Fibroblast of skin of right quadriceps (primary cell): ENCODE measurements around the gene GALNT9.

ENCODE experiments used
- DNase-seq: peaks from one replicate; pipeline ENCODE4 v3.0.0-alpha.2; 2013

GALNT9 gene

DNA sequence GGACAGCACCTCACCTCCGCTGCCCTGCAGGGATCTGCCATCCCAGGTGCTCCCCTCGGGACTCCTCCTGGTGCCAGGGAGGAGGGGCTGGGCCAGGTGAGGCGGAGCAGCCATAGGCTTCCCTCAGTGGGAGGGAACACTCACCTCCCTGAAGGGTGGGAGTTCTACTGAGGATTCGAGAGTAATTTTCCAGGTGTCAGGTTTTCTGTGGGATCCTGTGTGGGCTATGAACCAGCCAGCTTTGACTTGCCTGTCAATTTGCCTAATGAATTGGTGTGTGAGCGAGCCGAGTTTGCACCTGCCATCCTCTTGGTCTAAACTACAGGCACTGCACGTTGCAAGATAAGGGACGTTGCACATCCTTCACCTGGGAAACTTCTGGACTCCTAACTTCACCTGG lies 134.8 kb downstream of the GALNT9 start:
- no peak for DNase-seq

DNA sequence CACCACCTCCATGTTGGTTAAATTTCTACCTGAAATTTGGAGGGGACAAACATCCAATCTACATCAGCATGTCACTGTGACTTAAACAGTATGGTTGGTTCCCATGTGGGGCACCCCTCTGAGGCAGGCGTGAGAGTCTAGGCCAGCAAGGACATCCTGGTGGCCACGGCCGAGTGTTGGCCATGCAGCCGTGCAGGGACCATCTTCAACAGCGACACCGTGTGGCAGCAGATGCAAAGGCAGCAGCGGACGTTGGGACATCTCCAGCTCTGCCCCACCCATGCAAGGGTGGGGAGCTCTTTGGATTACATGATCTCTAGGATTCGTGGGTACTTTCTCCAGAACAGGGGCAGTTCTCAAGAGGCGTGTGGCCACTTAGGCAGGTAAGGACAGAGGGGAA lies 135.3 kb downstream of the GALNT9 start:
- no peak for DNase-seq

DNA sequence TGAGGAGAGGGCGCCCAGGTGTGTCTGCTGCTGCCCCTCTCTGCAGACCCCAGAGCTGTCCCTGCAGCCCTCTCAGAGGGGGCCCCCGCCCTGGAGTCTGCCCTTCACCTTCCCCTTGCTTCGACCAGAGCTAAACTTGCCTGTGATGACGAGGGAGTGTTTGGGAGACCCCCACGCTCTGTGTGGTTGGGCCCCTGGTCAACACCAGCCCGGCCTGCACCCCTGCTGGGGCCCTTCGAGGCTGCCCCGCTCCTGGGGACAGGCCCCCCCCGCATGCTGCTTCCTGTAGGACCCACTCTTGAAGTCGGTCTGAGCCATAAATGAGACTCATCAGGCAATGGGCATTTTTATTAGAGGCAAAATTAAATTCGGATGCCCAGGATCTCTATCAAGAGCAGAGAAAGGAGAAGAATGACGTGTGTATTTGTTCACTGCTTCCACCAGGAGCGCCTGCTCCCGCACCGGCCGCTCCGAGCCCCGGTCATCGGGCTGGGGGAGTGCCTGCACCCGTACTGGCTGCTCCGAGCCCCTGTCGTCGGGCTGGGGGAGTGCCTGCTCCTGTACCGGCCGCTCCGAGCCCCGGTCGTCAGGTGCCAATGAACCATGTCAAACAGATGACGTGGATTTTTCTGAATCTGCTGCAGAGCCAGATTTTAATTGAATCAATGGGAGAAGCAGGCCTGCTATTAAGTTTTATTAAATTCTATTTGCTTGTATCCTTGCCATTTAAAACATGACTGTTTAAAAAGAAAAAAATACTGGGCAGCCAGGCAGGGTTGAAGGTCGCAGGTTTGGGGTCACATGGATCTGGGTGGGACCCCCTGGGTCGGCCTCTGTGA lies 137.5 kb downstream of the GALNT9 start:
- DNase-seq, result no peak

DNA sequence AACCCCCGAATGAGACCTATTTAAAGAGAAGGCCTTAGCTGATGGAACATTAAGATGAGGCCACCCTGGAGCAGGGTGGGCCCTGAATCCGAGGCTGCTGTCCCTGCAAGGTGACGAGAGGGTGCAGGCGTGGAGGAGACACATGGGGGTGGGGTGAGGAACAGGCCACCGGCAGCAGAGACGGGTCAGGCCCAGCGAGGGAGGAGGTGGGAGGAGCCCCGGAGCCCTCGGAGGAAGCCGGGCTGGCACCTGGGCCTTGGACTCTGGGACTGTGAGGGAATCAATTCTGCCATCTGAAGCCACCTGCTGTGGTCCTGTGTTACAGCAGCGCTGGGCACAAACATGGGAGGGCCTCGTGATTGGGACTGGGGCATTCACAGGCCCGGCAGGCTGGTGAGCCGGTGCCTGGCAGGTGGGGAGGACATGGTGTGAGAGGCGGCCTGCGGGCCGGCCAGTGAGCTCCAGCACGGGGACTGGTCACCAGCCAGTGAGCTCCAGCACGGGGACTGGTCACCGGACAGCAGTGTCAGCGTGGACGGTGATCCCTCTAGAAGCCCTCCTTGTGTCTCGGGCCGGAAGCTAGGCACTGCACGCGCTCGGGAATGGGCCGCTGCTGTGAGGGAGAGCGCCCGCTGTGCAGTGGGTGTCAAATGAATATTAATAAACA lies 138.4 kb downstream of the GALNT9 start:
- DNase-seq, result no peak

DNA sequence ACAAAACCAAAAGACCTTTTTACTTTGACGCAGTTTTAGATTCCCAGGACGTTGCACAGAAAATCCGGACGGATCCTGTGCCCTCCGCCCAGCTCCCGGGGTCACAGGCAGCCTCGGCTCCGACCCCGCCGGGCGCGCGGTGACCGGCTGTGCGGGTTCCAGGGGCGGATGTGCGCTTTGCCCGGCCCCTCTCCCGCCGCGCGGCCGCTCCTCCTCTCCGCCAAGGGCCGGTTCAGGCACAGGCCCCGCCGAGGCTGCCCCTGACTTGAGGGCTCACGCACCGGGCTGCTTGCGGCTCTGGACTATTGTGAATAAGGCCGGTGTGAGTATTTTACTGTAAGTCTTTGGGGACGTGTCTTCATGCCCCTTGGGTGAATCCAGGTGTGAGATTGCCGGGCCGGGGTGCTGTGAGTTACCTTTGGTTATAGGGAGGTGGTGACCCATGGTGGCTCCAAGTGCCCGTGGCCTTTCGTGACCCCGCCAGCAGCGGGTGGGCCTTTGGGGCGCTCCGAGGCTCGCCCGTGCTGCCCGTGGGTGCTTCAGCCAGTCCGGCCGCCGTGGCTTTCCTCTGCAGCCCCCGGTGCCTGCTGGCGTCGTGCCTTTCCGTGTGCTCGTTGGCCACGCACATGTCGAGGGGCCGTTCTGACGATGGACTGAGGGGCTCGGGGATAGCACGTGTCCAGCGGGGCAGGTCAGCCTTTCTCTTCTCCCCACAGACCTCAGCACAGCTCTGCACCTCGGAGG lies 139.2 kb downstream of the GALNT9 start:
- DNase-seq, result no peak

DNA sequence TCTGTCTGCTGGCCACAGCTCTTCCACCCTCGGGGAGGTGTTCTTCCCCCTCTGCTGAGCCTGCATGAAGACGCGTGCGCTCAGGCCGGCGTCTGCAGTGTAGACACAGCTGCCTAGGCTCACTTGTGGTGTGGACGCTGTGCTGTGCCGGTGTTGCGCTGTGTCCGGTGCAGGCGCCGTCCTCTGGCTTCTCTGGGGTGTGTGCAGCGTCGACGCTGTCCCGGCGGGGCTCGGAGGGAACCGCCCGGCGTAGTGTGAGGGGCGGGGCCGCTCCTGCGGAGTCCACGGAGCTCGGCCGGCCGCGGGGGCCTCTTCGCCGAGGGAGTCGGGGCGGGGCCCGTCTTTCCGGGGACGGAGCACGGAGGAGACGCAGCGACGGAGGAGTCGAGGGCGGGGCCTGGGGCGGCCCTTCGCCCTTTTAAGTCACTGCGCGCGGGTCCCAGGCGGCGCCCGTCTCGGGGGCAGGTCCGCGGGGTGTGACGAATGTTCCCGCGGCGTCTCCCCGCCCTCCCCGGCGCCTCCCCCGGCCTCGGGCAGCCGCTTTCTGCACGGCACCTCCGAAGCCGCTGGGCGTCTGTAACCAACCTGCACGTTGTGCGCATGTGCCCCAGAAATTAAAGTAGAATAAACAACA lies 139.9 kb downstream of the GALNT9 start:
- DNase-seq, result peak; percentile 82

DNA sequence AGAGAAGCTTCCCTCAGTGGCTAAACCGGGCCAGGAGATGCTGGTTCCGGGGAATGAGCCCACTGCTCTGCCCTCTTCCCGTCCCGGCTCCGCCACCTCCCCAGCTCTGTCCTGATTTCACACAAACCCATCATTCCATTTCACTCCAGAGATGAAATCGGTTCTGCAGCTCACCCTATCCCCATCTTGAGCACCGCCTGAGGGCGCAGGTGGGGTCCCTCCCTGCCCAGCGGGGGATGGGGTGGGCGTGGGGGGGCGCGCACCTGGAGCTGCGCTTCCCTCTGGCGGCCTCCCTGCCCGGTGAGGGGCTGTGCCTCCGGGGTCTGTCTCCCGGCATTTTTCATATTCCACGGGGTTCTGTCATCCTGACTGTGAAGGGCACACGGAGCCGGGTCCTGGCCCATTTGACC lies 140.5 kb downstream of the GALNT9 start:
- no peak for DNase-seq

DNA sequence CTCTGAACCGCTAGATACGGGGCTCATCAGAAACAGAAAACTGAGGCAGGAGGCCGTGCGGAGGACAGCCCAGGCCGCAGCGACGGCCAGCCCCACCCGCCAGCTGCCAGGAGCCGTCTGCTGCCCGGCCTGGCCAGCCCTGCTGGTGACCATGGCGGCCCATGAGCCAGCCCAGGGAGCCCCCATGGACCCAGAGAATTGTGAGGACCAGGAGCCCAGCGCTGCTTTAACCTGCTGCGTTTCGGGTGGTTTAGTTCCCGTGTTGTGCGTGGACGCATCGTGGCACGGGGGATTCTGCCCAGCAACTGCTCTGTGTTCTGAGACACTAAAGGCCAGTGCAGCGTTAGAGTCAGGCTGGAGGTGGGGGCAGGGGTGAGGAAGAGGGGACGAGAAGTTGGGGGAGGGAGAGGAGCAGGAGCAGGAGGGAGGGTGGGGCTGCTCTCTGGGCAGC lies 140.9 kb downstream of the GALNT9 start:
- no peak for DNase-seq

DNA sequence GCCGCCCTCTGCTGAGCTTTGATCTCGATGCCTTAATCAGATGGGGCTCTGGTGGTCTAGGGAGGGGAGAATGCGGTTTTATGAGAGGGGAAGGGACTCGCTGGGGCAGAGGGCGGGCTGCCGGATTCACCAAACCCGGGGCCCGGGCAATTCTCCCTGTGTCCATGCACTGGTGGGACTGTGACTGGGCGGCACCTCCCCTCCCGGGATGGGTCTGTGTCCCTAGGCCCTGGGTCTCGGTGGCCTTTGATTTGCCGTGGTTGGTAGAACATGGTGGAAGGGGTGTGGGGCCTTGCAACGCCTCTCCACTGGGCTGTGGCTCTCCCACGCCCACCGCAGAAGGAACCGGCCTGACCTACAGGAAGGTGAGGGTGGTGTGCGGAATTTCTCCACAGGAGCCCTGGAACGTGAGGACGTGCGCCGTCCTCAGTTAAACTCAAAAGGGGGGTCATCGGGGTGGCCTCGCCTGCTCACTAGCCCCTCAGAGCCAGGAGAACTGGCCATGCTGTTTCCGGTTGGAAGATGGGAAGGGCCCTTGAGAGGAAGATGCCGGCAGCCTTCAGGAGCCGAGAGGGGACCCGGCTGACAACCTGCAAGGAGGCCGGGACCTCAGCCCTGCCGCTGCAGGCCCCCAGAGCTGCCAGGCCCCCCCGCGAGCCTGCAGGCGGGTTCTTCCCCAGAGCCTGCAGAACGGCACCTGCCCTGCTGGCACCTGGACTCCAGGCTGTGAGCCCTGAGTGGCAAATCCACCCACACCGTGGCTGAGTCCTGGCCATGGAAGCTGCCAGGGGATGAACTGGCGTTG lies 141.5 kb downstream of the GALNT9 start:
- no peak for DNase-seq

DNA sequence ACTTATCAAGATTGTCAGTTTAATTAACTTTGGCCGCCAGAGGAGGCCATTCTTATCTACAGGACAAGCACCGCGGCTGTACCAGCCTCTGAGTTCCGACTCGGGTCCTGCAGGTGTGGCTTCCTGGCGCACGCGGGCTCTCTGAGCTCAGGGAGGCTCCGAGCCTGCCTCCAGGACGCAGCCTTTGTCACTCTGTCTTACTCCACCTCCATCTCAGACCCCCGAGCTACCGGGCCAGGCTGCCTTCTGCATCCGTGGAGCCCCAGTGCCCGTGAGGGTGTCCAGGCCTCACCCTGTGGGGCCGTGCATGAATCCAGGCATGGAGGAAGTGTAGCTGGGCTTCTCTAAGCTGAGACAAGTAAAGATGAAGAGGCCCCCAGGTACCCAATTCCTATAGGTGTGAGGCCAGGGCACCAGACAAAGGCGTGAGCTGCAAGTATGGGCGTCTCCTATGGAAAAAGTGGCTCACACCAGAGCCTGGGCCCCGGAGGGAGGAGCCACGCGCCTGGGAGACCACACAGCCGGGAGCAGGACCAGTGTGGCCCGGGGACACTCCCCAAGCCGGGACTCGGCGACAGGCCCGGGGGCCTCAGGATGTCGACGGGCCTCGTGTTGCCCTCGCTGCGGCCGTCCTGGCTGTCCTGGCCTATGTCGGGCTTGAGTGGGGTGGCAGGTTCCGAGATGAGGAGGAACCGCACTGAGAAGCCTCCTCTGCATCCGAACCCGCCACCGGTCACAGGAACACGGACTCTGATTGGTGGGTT lies 142.3 kb downstream of the GALNT9 start:
- no peak for DNase-seq

DNA sequence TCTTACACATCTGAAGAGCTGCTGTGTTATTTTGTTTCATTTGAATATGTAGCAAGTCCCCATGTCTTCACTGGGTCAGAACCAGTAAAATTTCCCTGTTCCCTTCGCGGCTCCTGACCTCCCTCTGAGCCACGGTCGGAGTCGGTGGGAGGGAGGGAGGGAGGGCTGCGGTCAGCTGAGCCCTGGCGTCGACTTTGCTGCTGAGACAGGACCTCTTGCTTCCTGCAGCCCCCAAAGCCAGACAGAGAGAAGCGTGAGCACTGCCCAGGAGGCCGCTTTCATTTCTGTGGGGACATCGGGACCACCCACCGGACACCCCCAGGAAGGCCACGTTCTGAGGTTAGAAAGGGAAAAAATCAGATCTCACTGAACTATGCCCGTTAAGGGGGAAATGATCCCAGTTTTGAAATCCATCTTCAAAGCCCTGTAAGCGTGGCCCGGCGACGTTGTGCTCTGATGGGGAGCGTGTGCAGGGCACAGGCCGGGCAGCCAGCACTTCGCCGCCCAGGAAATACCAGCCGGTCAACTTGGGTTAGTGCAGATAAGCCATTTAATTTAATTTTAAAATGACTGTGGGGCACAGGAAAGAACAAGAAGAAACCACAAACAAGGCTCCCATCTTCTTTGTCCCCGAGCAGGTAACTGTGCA lies 143.1 kb downstream of the GALNT9 start:
- DNase-seq, result no peak

DNA sequence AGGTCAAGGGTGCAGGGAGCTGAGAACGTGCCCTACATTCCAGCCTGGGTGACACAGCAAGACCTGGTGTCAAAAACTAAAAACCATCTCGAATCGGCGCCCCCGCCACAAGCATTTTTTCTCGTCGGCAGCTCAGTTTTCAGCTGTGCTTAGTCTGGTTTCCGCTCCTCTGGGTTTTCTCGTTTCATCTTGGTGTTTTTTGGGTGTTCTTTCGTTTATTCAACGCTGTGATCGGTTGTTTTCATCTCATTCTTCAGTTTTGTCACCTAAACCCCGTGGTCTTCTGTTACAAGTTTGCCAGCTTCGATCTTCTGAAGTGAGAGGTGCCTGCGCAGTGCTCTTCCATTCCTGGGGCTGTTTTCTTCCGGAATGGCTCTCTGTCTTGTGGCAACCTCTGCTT lies 143.7 kb downstream of the GALNT9 start:
- DNase-seq, result no peak

DNA sequence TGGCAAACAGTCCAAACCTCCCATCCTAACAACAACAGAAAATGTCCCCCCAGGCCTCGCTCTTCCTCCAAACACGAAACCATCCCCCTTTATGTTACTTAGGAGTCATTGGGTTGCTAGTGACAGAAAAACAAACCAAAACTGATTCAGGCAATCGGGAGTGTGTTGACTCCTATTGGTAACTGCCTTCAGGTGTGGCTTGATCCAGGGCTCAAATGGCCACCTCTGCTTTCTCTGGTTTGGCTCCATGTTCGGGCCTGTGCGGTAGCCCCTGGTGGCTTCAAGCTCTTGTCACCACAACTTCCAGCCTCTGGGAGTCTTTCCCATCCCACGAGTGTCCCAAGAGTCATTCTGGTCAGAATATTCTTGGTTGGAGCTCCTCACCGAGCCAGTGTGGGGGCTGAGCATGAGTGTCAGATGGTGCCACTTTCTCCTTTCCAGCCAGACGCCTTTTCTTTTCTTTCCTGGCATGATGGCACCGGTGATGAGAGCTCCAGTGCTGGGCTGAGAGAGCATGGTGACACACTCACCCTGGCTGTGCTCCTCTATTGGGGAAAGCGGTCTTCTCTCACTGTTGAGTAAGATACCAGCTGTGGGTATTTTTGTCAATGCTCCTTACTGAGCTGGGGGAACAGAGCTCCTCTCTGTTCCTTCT lies 146.6 kb downstream of the GALNT9 start:
- DNase-seq, result no peak

DNA sequence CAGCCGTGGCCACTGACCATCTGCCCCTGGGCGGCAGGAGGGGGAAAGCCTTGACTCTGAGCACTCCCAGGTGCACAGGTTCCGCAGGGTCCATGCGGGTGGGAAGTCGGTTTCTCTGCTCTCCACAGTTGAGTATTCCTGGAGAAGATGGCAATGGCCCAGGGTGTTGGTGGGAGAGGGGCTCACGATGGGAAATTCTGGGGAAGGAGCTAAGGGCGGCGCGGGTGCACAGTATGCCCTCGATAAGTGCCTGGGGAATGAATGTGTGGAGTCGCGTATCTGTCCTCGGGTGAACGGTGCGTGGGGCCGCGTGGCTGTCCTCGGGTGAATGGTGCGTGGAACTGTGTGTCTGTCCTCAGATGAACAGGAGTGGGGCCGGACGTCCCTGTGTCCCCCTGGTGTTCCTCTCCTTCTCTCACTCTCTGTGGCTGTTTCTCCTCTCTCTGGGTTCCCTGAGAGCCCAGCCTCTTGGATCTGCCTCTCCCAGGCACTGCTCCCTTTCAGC lies 147.1 kb downstream of the GALNT9 start:
- no peak for DNase-seq

DNA sequence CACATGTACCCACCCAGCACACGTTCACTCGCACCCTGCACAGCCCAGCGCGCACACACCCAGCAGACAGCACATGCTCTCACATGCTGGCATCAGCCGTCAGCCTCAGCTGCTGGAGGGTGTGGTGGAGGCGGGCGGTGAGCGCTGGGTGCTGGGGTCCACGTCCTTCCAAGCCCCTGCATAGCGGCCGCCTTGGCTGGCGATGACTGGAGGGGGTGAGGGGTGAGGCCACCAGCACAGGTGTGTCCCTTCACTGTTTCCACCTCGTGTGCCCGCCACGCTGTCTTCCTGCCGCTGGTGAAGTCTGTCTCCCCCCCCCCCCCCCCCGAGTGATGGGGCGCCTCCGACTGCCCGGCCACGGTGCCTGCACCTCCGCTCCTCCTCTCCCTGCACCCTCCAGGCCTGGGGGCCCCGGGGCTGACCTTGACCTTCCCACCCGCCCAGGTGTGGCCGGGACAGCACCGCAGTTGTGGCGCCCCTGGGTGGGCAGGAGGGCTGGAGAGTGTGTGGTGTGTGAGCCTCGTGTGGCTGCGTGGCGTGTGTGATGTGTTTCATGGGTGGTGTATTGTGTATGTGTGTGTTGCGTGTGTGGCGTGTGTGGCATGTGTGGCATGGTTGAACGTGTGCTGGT lies 147.7 kb downstream of the GALNT9 start:
- no peak for DNase-seq

DNA sequence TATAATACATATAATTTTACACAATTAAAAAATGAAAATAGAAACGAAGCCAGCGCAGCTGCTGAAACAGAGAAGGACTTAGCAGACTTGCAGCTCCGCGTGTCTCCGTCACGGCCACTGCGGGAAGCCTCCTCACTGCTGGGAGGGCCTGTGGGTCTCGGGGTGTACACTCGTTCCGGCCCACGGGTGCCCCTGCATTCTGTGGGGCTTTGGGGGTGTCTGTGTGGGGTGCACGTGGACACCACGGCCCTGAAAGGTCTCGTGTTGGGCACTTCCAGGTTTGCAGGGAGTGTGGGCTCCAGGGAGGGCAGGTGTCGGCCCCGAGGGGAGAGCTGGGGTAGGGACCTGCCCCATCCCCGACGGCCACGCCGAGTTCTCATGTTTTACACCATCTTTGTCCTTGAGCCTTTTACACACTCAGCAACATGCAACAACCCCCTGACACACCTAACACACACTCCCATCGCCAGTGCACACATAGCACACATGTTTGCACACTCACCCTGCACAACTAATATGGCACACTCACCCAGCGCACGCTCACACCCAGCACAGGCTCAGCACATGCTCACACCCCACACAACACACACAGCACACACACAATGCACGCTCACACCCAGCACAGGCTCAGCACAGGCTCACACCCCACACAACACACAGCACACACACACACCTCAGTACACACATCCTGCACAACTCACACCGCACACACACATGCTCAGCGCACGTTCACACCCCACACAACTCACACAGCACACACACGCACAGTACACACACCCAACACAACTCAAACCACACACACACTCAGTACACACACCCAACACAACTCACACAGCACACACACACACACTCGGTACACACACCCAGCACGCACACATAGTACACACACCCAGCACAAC lies 148.5 kb downstream of the GALNT9 start:
- DNase-seq, result no peak

DNA sequence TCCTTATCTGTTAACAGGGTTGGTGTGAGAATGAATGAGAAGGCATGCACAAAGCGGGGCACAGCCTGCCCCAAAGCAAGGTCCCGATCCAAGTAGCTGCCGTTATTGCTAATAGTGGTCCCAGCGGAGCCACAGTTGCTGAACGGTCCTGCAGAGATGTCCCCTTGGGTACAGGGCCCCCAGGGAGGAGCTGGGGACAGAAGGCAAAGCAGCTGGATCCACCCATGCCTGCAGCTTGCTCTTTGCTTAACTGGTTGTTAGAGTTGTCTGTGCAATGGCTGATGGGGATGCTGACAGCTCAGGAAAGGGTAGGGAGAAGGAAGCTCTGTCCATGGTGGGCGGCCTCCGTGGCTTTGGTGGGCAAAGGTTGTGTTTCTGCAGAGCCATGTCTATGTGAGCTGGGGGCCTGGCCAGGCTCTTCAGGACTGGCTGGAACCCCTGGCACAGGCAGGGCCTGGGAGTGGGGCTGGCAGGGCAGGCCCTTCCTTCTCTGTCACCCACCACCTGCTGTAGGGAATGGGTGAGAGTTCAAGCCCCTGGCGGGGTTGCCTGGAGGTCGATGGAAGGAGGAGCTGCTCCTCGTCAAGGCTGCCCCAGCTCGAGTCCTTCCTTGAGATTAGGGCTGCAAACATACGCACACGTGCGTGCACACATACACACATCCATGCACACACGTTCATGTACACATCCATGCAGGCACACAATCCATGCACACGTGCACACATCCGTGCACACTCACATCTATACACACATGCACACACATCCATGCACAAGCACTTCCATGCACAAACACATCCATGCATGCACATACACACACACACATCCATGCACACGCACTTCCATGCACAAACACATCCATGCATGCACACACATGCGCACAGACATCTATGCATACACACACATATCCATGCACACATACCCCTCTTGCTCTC lies 149.7 kb downstream of the GALNT9 start:
- DNase-seq, result no peak
